MM.1S (cell line): ENCODE data around the gene CRYBA4.

Experiments
- DNase-seq: peaks from one replicate; pipeline ENCODE4 v3.0.0-alpha.2; 2015
- H2AFZ ChIP-seq: fragments of 300-600 bp; sonication (generic); 2 replicates; pipeline ENCODE4 v1.6.0; 2016; ENCODE audit warnings: antibody characterized with exemption, low read length
- H3F3A ChIP-seq: fragments of 300-600 bp; sonication (generic); 2 replicates; pipeline ENCODE4 v1.6.1; 2016; ENCODE audit warnings: mild to moderate bottlenecking, antibody characterized with exemption, low read length, moderate library complexity, mixed read lengths; ENCODE audit not compliant: insufficient read depth
- H3K27ac ChIP-seq: fragments of 300-600 bp; sonication (generic); 2 replicates; pipeline ENCODE4 v1.5.1; 2016; ENCODE audit warnings: mild to moderate bottlenecking, low read length
- H3K27me3 ChIP-seq: fragments of 300-600 bp; sonication (generic); replicated peaks from 2 replicates; pipeline ENCODE4 v1.6.0; 2016; ENCODE audit warnings: low read length; ENCODE audit not compliant: insufficient read depth
- H3K36me3 ChIP-seq: fragments of 300-600 bp; sonication (generic); replicated peaks from 2 replicates; pipeline ENCODE4 v1.6.1; 2016; ENCODE audit warnings: mild to moderate bottlenecking, low read length, mixed read lengths; ENCODE audit not compliant: insufficient read depth
- H3K4me1 ChIP-seq: fragments of 300-600 bp; sonication (generic); 2 replicates; pipeline ENCODE4 v1.6.1; 2016; ENCODE audit warnings: low read length, mixed read lengths
- H3K4me2 ChIP-seq: fragments of 300-600 bp; sonication (generic); 2 replicates; pipeline ENCODE4 v1.6.0; 2016; ENCODE audit warnings: low read depth, low read length
- H3K4me3 ChIP-seq: fragments of 300-600 bp; sonication (generic); 2 replicates; pipeline ENCODE4 v1.5.1; 2016; ENCODE audit warnings: low read length, mixed read lengths
- H3K79me2 ChIP-seq: fragments of 300-600 bp; sonication (generic); 2 replicates; pipeline ENCODE4 v1.6.1; 2016; ENCODE audit warnings: mixed run types, low read length, mixed read lengths
- H3K9ac ChIP-seq: fragments of 300-600 bp; sonication (generic); 2 replicates; pipeline ENCODE4 v1.6.1; 2016; ENCODE audit warnings: low read length, mixed read lengths
- H3K9me2 ChIP-seq: fragments of 300-600 bp; sonication (generic); replicated peaks from 2 replicates; pipeline ENCODE4 v1.6.1; 2016; ENCODE audit warnings: mild to moderate bottlenecking, low read length, mixed read lengths; ENCODE audit not compliant: insufficient read depth
- H3K9me3 ChIP-seq: fragments of 300-600 bp; sonication (generic); replicated peaks from 2 replicates; pipeline ENCODE4 v1.6.1; 2016; ENCODE audit warnings: mild to moderate bottlenecking, low read length, mixed read lengths; ENCODE audit not compliant: insufficient read depth
- H4K20me1 ChIP-seq: fragments of 300-600 bp; sonication (generic); 2 replicates; pipeline ENCODE4 v1.6.1; 2016; ENCODE audit warnings: mild to moderate bottlenecking, low read length, moderate library complexity, mixed read lengths; ENCODE audit not compliant: insufficient read depth
- CTCF ChIP-seq: fragments of 300-600 bp; sonication (generic); IDR thresholded peaks from 2 replicates; pipeline ENCODE4 v1.5.1; 2016; ENCODE audit warnings: antibody characterized with exemption, low read length, mixed read lengths
- EZH2 ChIP-seq: fragments of 300-600 bp; sonication (generic); optimal IDR thresholded peaks from 2 replicates; pipeline ENCODE3; 2017; ENCODE audit warnings: low read depth, mild to moderate bottlenecking, antibody characterized with exemption, low read length, mixed read lengths
- EZH2phosphoT487 ChIP-seq: fragments of 300-600 bp; sonication (generic); IDR thresholded peaks from 2 replicates; pipeline ENCODE4 v1.6.1; 2018; ENCODE audit warnings: antibody characterized with exemption, low read length

The CRYBA4 gene

GRCh38 chr22:26671317-26672059, 49.7 kb downstream of the CRYBA4 start:
- TF ChIP-seq EZH2phosphoT487 (no peak), CTCF (no peak), EZH2 (no peak)
- H3K36me3 ChIP-seq: no peaks in the 10 kb centered on the region
- H3K4me3 ChIP-seq: no peak overlapping the region
- H3K9ac ChIP-seq: 0 out of 2 replicates have a peak overlapping the region, but pooled peaks have one; percentile 96
- H3K9me2 ChIP-seq: no peaks in the 10 kb centered on the region
- H3K9me3 ChIP-seq: no peaks in the 10 kb centered on the region
- no peaks in the 10 kb centered on the region for H4K20me1 ChIP-seq
- H2AFZ ChIP-seq: peak overlapping the region; percentile 50; the same call in 1 of the 2 replicates
- H3F3A ChIP-seq: peaks cover 32% of the 10 kb centered on the region
- peak overlapping the region; percentile 99 for H3K4me2 ChIP-seq
- H3K79me2 ChIP-seq: peaks cover 33% of the 10 kb centered on the region
- H3K27me3 ChIP-seq: no peaks in the 10 kb centered on the region
- H3K4me1 ChIP-seq: peaks cover 32% of the 10 kb centered on the region
- peak overlapping the region; percentile 98; the same call in 1 of the 2 replicates for H3K27ac ChIP-seq
- no peak for DNase-seq

GRCh38 chr22:26672060-26672471, 50.3 kb downstream of the CRYBA4 start:
- peak overlapping the region; percentile 50 for H2AFZ ChIP-seq
- peak overlapping the region; percentile 96 for H3K9ac ChIP-seq
- peak overlapping the region; percentile 87 for H3K4me3 ChIP-seq
- peaks cover 32% of the 10 kb centered on the region for H3K4me1 ChIP-seq
- no peaks in the 10 kb centered on the region for H3K36me3 ChIP-seq
- TF ChIP-seq CTCF (no peak), EZH2 (no peak), EZH2phosphoT487 (no peak)
- peak overlapping the region; percentile 98 for H3K27ac ChIP-seq
- H3K9me3 ChIP-seq: no peaks in the 10 kb centered on the region
- H3K79me2 ChIP-seq: peaks cover 33% of the 10 kb centered on the region
- no peaks in the 10 kb centered on the region for H3K9me2 ChIP-seq
- peak overlapping the region; percentile 99 for H3K4me2 ChIP-seq
- no peaks in the 10 kb centered on the region for H3K27me3 ChIP-seq
- peaks cover 32% of the 10 kb centered on the region for H3F3A ChIP-seq
- H4K20me1 ChIP-seq: no peaks in the 10 kb centered on the region
- DNase-seq: no peak

- Histone ChIP-seq H3K27me3 (no peaks in the 10 kb centered on the region), H3F3A (peaks cover 32% of the 10 kb centered on the region), H3K4me2 (peak overlapping the region; percentile 99), H3K36me3 (no peaks in the 10 kb centered on the region), H3K4me3 (peak overlapping the region; percentile 87), H3K9ac (peak overlapping the region; percentile 96), H3K79me2 (peaks cover 40% of the 10 kb centered on the region), H3K27ac (peak overlapping the region; percentile 98), H3K9me3 (no peaks in the 10 kb centered on the region), H3K4me1 (peaks cover 32% of the 10 kb centered on the region), H2AFZ (peak overlapping the region; percentile 50), H4K20me1 (no peaks in the 10 kb centered on the region), H3K9me2 (no peaks in the 10 kb centered on the region)
- TF ChIP-seq CTCF: peak; percentile 35
- TF ChIP-seq EZH2phosphoT487: no peak
- DNase-seq: peak; percentile 97
These were observed 51.1 kb downstream of the CRYBA4 start for GRCh38 chr22:26672590-26673468.
